ENCODE data around the gene C1orf210. TPM values are rescaled to one million over a fixed set of nuclear protein-coding genes. Genes with fewer than 3 reads are reported as not detected.

The C1orf210 gene
- total RNA-seq, 1 donor from 2014 or later, result 6.6 TPM

DNA sequence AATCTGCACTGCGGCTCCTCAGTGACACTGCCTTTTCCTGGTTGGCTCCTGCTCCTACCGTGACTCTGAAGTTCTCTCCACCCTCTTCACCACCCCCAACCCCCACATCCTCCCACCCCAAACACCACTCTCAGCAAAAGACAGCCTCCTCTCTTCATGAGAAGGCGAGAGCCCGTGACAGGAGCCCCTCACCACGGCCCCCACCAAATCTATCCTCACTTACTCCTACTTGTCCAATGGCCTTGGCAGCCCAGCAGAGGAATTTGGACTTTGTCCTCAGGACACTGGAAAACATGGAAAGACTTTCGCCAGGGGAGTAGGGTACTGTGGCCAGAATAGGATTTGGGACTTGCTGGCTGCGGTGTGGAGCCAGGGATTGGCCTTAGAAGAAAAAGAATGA, 8.7 kb downstream of the C1orf210 start:
- Histone ChIP-seq H3K36me3 (ENCODE audit: control insufficient read depth, insufficient read depth, low read length) (no peaks in the 10 kb centered on the region), H3K4me3 (ENCODE audit: low read depth, low read length) (no peak overlapping the region), H3K27me3 (ENCODE audit: control insufficient read depth, insufficient read depth, low read length) (no peaks in the 10 kb centered on the region)
- DNase-seq (ENCODE audit: low read depth), result no peak
- TF ChIP-seq CTCF (IDR thresholded peaks at IDR 0.05; ENCODE audit: insufficient read depth, low read length, poor library complexity, severe bottlenecking), result no peak

GRCh38 chr1:43275826-43276620, 9.4 kb downstream of the C1orf210 start:
- no peak for TF ChIP-seq CTCF (IDR thresholded peaks at IDR 0.05; ENCODE audit: insufficient read depth, low read length, poor library complexity, severe bottlenecking)
- H3K27me3 ChIP-seq (ENCODE audit: control insufficient read depth, insufficient read depth, low read length), result peaks cover 2% of the 10 kb centered on the region
- H3K36me3 ChIP-seq (ENCODE audit: control insufficient read depth, insufficient read depth, low read length), result no peaks in the 10 kb centered on the region
- no peak overlapping the region for H3K4me3 ChIP-seq (ENCODE audit: low read depth, low read length)
- no peak for DNase-seq (ENCODE audit: low read depth)

DNA sequence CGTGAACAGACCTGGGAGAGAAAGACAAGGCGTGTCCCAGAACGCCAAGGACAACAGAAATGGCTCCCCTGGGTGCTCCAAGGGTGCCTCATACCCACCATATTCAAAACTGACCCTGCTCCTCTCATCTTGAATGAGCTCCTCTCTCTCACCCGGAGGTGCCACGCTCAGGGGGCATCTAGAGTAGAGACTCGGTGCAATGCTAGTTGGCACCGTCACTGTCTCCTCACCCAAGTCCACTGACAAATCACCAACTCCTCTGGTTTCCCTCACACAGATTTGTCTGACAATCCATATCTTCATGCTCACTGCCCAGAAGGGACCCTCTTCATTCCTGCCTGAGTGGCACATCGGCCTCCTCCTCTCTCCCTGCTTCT, 10.6 kb downstream of the C1orf210 start:
- TF ChIP-seq CTCF (IDR thresholded peaks at IDR 0.05; ENCODE audit: insufficient read depth, low read length, poor library complexity, severe bottlenecking), result no peak
- DNase-seq (ENCODE audit: low read depth), result no peak
- Histone ChIP-seq H3K36me3 (ENCODE audit: control insufficient read depth, insufficient read depth, low read length) (no peaks in the 10 kb centered on the region), H3K27me3 (ENCODE audit: control insufficient read depth, insufficient read depth, low read length) (peaks cover 11% of the 10 kb centered on the region), H3K4me3 (ENCODE audit: low read depth, low read length) (no peak overlapping the region)

DNA sequence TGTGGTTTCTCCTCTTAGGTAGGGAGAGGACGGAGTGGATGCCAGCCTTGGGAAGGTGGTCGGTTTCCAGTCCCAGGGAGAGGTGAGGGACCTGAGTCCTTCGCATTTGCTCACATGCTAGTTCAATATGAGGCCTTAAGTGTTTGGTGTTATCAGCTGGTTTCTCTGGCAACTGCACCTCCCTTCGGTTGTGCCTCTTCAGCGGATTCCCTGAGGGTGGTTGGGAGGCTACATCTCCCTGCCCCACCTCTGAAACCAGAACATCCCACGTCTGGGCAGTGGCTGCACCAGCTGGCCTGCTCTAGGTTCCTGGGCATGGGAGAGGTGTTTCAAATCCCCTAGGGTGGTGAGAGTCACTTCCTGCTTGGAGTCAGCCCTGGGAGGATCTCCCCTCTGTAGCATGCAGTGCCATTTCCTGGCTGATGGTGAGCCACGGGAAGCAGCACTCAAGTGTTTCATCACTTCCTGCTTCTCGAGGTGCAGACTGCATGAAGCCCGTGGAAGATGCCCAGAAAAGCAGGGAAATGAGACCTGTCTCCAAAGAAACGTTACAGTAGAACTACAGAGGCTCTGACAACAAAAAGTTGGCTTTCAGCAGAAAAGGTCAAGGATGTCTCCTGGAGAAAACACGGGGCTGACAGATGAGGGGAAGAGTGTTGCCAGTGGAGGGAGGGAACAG, 11.1 kb downstream of the C1orf210 start:
- DNase-seq (ENCODE audit: low read depth), result no peak
- TF ChIP-seq CTCF (IDR thresholded peaks at IDR 0.05; ENCODE audit: insufficient read depth, low read length, poor library complexity, severe bottlenecking), result no peak
- Histone ChIP-seq H3K27me3 (ENCODE audit: control insufficient read depth, insufficient read depth, low read length) (peaks cover 11% of the 10 kb centered on the region), H3K4me3 (ENCODE audit: low read depth, low read length) (no peak overlapping the region), H3K36me3 (ENCODE audit: control insufficient read depth, insufficient read depth, low read length) (no peaks in the 10 kb centered on the region)

DNA sequence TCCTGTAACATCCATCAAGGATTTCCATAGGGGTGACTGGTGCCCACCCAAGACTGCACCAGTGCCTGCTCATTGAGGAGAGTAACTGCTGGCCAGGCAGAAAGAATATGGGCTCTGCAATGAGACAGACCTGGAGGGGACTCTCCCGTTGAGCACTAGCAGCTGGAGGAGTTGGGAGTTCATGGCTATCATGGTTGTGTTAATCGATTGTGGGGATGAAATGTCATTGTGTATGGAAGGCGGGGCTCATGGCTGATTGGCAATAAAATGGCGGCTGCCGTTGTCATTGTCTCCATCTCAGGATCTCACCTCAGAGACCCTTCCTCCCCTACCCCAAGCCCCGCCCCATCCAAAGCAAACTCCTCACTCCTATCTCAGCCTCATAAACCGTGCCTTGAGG, 11.7 kb downstream of the C1orf210 start:
- no peak for DNase-seq (ENCODE audit: low read depth)
- no peaks in the 10 kb centered on the region for H3K36me3 ChIP-seq (ENCODE audit: control insufficient read depth, insufficient read depth, low read length)
- peaks cover 11% of the 10 kb centered on the region for H3K27me3 ChIP-seq (ENCODE audit: control insufficient read depth, insufficient read depth, low read length)
- no peak for TF ChIP-seq CTCF (IDR thresholded peaks at IDR 0.05; ENCODE audit: insufficient read depth, low read length, poor library complexity, severe bottlenecking)
- H3K4me3 ChIP-seq (ENCODE audit: low read depth, low read length), result no peak overlapping the region

Measured in kidney epithelial cell (primary cell).